H1 (cell line): Measurements from ENCODE around the gene EIF4ENIF1. TPM values are rescaled to one million over a fixed set of nuclear protein-coding genes. Genes with fewer than 3 reads are reported as not detected.

ENCODE experiments used
- CTCF ChIA-PET: fragments of 300-600 bp; sonication (Branson Sonifier 250); formaldehyde crosslinking; loops from one replicate; lab custom pipeline; 2021; ENCODE audit not compliant: partially characterized antibody; lab: Charles Lee
- POLR2A ChIA-PET: fragments of 300-600 bp; sonication (Branson Sonifier 250); formaldehyde crosslinking; loops from one replicate; lab custom pipeline; 2021; ENCODE audit warnings: inconsistent platforms; ENCODE audit not compliant: partially characterized antibody; lab: Charles Lee
- DNase-seq, 2 experiments: peaks; one replicate each; pipeline versions ENCODE4 v3.0.0 to v3.0.0-alpha.2; 2010 to 2022; ENCODE audit warnings: low spot score in 2 of 2, low read depth in 1 of 2, mixed read lengths in 1 of 2
- FAIRE-seq: peaks from 2 replicates; lab custom pipeline; 2011; peaks lifted over from hg19 to GRCh38; lab: Jason Lieb, UNC
- H2AFZ ChIP-seq: 2 replicates; pipeline ENCODE4 v1.8.1; 2012; ENCODE audit warnings: low read length, inconsistent platforms
- H2AK5ac ChIP-seq: 2 replicates; pipeline ENCODE4 v1.6.1; 2013; ENCODE audit warnings: low read depth, low read length
- H2BK120ac ChIP-seq: replicated peaks from 2 replicates; pipeline ENCODE3; 2013; ENCODE audit warnings: low read depth, low read length, inconsistent platforms
- H2BK12ac ChIP-seq: 2 replicates; pipeline ENCODE4 v1.6.1; 2013; ENCODE audit warnings: low read depth, low read length
- H2BK15ac ChIP-seq: 2 replicates; pipeline ENCODE4 v1.6.1; 2013; ENCODE audit warnings: low read length
- H2BK20ac ChIP-seq: 2 replicates; pipeline ENCODE4 v1.6.1; 2013; ENCODE audit warnings: low read length
- H2BK5ac ChIP-seq: 2 replicates; pipeline ENCODE4 v1.6.1; 2013; ENCODE audit warnings: low read depth, low read length
- H3K14ac ChIP-seq: 2 replicates; pipeline ENCODE4 v1.6.1; 2013; ENCODE audit warnings: inconsistent platforms; ENCODE audit not compliant: insufficient read length
- H3K18ac ChIP-seq: 2 replicates; pipeline ENCODE4 v1.6.1; 2013; ENCODE audit warnings: low read length; ENCODE audit errors: extremely low read depth
- H3K23ac ChIP-seq: 2 replicates; pipeline ENCODE4 v1.6.1; 2013; ENCODE audit warnings: inconsistent platforms; ENCODE audit not compliant: insufficient read length
- H3K23me2 ChIP-seq: 2 replicates; pipeline ENCODE4 v1.6.1; 2013; ENCODE audit warnings: low read depth, low read length
- H3K27ac ChIP-seq: 2 replicates; pipeline ENCODE4 v1.6.1; 2011; ENCODE audit warnings: low read depth, low read length, inconsistent platforms
- H3K27me3 ChIP-seq, 4 experiments: replicated peaks in 1 of 4; 1 replicate in 1 of 4; 2 replicates in 3 of 4; pipeline versions ENCODE4 v1.6.1 to v1.8.1; 2011 to 2013; ENCODE audit warnings: low read length in 3 of 4, mild to moderate bottlenecking in 3 of 4, inconsistent platforms in 2 of 4, mixed read lengths in 2 of 4, moderate library complexity in 1 of 4; ENCODE audit not compliant: control insufficient read depth in 3 of 4, insufficient read depth in 3 of 4; ENCODE audit errors: extremely low read depth in 1 of 4
- H3K36me3 ChIP-seq, 4 experiments: 2 replicates each; pipeline versions ENCODE4 v1.6.1 to v1.8.1; 2011 to 2013; ENCODE audit warnings: mild to moderate bottlenecking in 4 of 4, low read length in 3 of 4, moderate library complexity in 2 of 4, control low read depth in 1 of 4, inconsistent platforms in 1 of 4; ENCODE audit not compliant: insufficient read depth in 4 of 4, control insufficient read depth in 2 of 4
- H3K4ac ChIP-seq: replicated peaks from 2 replicates; pipeline ENCODE3; 2013; ENCODE audit warnings: low read length, low read depth, mixed read lengths, inconsistent platforms; ENCODE audit not compliant: insufficient read length
- H3K4me1 ChIP-seq, 4 experiments: replicated peaks in 1 of 4; 1 replicate in 1 of 4; 2 replicates in 3 of 4; pipeline versions ENCODE4 v1.6.1 to v1.8.1; 2011 to 2013; ENCODE audit warnings: low read length in 3 of 4, inconsistent platforms in 2 of 4, mixed read lengths in 1 of 4; ENCODE audit not compliant: insufficient read depth in 4 of 4, control insufficient read depth in 3 of 4
- H3K4me2 ChIP-seq, 2 experiments: 2 replicates each; pipeline versions ENCODE4 v1.6.1 to v1.8.1; 2011 to 2013; ENCODE audit warnings: low read depth in 2 of 2, low read length in 2 of 2, control low read depth in 1 of 2, inconsistent platforms in 1 of 2, mild to moderate bottlenecking in 1 of 2; ENCODE audit not compliant: insufficient read depth in 1 of 2
- H3K4me3 ChIP-seq, 4 experiments: fragments of 200-600, 300-600 bp in 1 of 4; sonication (generic), shearing (Covaris generic), sonication (Bioruptor Twin) in 1 of 4; 2 replicates each; pipeline versions ENCODE4 v1.5.1 to v1.8.1; 2011 to 2016; ENCODE audit warnings: low read length in 4 of 4, low read depth in 3 of 4, control low read depth in 2 of 4, inconsistent platforms in 2 of 4, mild to moderate bottlenecking in 2 of 4, mixed read lengths in 1 of 4, moderate library complexity in 1 of 4; ENCODE audit not compliant: insufficient read depth in 2 of 4; ENCODE audit errors: extremely low read depth in 1 of 4
- H3K56ac ChIP-seq: replicated peaks from 2 replicates; pipeline ENCODE3; 2013; ENCODE audit warnings: low read depth, mild to moderate bottlenecking, mixed read lengths, low read length, inconsistent platforms; ENCODE audit not compliant: insufficient read length
- H3K79me1 ChIP-seq: 2 replicates; pipeline ENCODE4 v1.6.1; 2013; ENCODE audit warnings: low read depth, low read length, control low read depth
- H3K79me2 ChIP-seq, 2 experiments: 2 replicates each; pipeline versions ENCODE4 v1.6.1 to v1.8.1; 2012 to 2013; ENCODE audit warnings: low read length in 2 of 2, mild to moderate bottlenecking in 2 of 2, inconsistent platforms in 1 of 2; ENCODE audit not compliant: insufficient read depth in 2 of 2, control insufficient read depth in 1 of 2
- H3K9ac ChIP-seq, 4 experiments: replicated peaks in 1 of 4; 1 replicate in 1 of 4; 2 replicates in 3 of 4; pipeline versions ENCODE4 v1.6.1 to v1.8.1; 2011 to 2013; ENCODE audit warnings: low read depth in 3 of 4, low read length in 3 of 4, control low read depth in 2 of 4, mild to moderate bottlenecking in 2 of 4, moderate library complexity in 2 of 4, inconsistent platforms in 1 of 4; ENCODE audit errors: extremely low read depth in 1 of 4
- H3K9me3 ChIP-seq, 2 experiments: 2 replicates each; pipeline versions ENCODE4 v1.6.1 to v1.8.1; 2012 to 2013; ENCODE audit warnings: mild to moderate bottlenecking in 2 of 2, moderate library complexity in 2 of 2, control low read depth in 1 of 2, inconsistent platforms in 1 of 2, low read depth in 1 of 2, low read length in 1 of 2, mixed read lengths in 1 of 2; ENCODE audit not compliant: insufficient read depth in 2 of 2
- H4K20me1 ChIP-seq, 2 experiments: replicated peaks in 1 of 2; 2 replicates each; pipeline versions ENCODE3 to v1.8.1; 2011 to 2013; ENCODE audit warnings: inconsistent platforms in 2 of 2, low read length in 2 of 2, mild to moderate bottlenecking in 1 of 2; ENCODE audit not compliant: insufficient read depth in 2 of 2, control insufficient read depth in 1 of 2
- H4K5ac ChIP-seq: 2 replicates; pipeline ENCODE4 v1.6.1; 2013; ENCODE audit warnings: low read length, low read depth, mixed read lengths, inconsistent platforms; ENCODE audit not compliant: insufficient read length
- H4K8ac ChIP-seq: 2 replicates; pipeline ENCODE4 v1.8.0; 2013; ENCODE audit warnings: mild to moderate bottlenecking, moderate library complexity, low read length, inconsistent platforms; ENCODE audit not compliant: insufficient read depth; ENCODE audit errors: extremely low read depth
- H4K91ac ChIP-seq: replicated peaks from 2 replicates; pipeline ENCODE3; 2013; ENCODE audit warnings: low read length, mixed read lengths, inconsistent platforms; ENCODE audit not compliant: insufficient read length
- CREB1 ChIP-seq: IDR thresholded peaks from 2 replicates; pipeline ENCODE4 v1.6.1; 2012; ENCODE audit warnings: inconsistent platforms
- EP300 ChIP-seq, 2 experiments: IDR thresholded peaks; 1 replicate in 1 of 2; 2 replicates in 1 of 2; pipeline ENCODE4 v1.6.1; 2011 to 2012; ENCODE audit warnings: low read depth in 2 of 2, low read length in 2 of 2, mild to moderate bottlenecking in 2 of 2, borderline replicate concordance in 1 of 2, inconsistent platforms in 1 of 2, moderate library complexity in 1 of 2
- KDM1A ChIP-seq: fragments of 200-600, 300-600 bp; sonication (generic); IDR thresholded peaks from 2 replicates; pipeline ENCODE4 v1.7.1; 2016; ENCODE audit warnings: mild to moderate bottlenecking, low read length, borderline replicate concordance
- RAD21 ChIP-seq, 2 experiments: IDR thresholded peaks in 1 of 2; conservative IDR thresholded peaks in 1 of 2; 2 replicates each; pipeline ENCODE4 v1.6.1; 2011; ENCODE audit warnings: low read depth in 2 of 2, low read length in 2 of 2, improper control_type of control experiment in 1 of 2, inconsistent platforms in 1 of 2, mild to moderate bottlenecking in 1 of 2, moderate library complexity in 1 of 2
- WGBS, 2 experiments: shearing (Covaris generic) in 1 of 2; methylation state at CpG; one replicate each; pipeline versions ENCODE4 v1.1.6 to v1.1.7; 2013 to 2015; ENCODE audit warnings: low lambda C conversion rate in 2 of 2, mixed read lengths in 2 of 2, inconsistent platforms in 1 of 2, low coverage in 1 of 2, missing lambda C conversion rate in 1 of 2; ENCODE audit not compliant: insufficient replicate concordance in 2 of 2, insufficient coverage in 1 of 2, insufficient read length in 1 of 2; ENCODE audit errors: extremely low coverage in 1 of 2, missing lambda C conversion rate in 1 of 2; 5-methylcytosine and 5-hydroxymethylcytosine counted together
- polyA plus RNA-seq, 7 experiments: library from polyadenylated mRNA; depleted of rRNA in 3 of 7; stranded (reverse) in 5 of 7; unstranded in 2 of 7; fragments of >200 nt in 5 of 7; fragments of 200-250 nt in 2 of 7; gene quantifications; 1 replicate in 5 of 7; 2 replicates in 1 of 7; 4 replicates in 1 of 7; pipeline versions ENCODE4 v1.2.1 to v1.2.3, GENCODE V29; 2011 to 2013; ENCODE audit warnings: missing spikeins in 2 of 7, mixed read lengths in 2 of 7
- total RNA-seq: library from RNA; stranded (reverse); fragmentation: NEBNext Ultra II Directional; extraction: Animal tissue kit (Norgen Biotek cat#: 25700); gene quantifications from 2 replicates; pipeline ENCODE4 v1.2.1, GENCODE V29; 2021
- TF ChIP-seq, protein P1 (sequence below), 3 experiments: IDR thresholded peaks; 1 replicate in 2 of 3; 2 replicates in 1 of 3; pipeline versions ENCODE4 v1.5.1 to v1.6.1; 2011; ENCODE audit warnings: low read length in 3 of 3, mild to moderate bottlenecking in 3 of 3, inconsistent platforms in 2 of 3, low read depth in 1 of 3, moderate library complexity in 1 of 3; ENCODE audit not compliant: insufficient read depth in 1 of 3; ENCODE audit errors: control extremely low read depth in 1 of 3

Gene EIF4ENIF1
- total and polyA plus RNA-seq, 2 of the 8 experiments (the other 6 are each of a cell fraction or from before 2014, with no cell fraction given) = 21.9 to 23.6 TPM

DNA sequence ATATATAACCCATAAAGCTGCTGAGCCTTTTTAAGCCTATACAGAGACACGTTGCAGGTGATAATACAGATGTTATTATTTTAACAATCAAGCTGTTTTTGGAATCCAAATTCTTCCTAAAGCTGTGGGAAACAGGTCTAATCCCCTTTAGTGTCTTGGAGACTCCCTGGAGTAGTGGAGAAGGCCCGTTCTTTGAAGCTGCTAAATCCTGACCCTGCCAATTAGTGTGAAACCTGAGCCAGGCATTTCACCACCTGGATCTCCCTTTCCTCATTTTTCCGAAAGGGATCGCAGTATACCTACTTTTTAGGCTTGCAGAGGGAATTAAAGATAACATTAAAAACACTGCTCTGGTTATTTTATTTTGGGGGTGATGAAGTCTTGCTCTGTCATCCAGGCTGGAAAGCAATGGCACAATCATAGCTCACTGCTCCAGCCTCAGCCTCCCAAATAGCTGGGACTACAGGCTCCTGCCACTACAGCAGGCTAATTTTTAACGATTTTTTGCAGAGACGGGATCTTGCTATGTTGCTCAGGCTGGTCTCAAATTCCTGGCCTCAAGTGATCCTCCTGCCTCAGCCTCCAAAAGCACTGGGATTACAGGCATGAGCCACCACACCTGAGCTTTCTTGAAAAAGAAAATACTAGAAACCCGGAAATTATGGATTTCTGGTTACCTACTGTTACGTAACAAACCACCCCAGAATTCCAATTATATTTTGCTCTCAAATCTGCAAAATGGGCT lies 1.7 kb upstream of the EIF4ENIF1 start:
- ChIA-PET CTCF (interaction anchor here (0.6 to 1.6 kb wide), 6 partner anchors 21 to 175 kb away, joined by 3 to 5 read pairs (median 3); no protein-coding TSS in a partner anchor), POLR2A (interaction anchor here (0.7 to 2.4 kb wide), 4 partner anchors 10 to 145 kb away, joined by 3 to 9 read pairs (median 4); partner anchors contain the start of gene PATZ1)
- Histone ChIP-seq H4K20me1 (no peaks in the 10 kb centered on the region), H2AK5ac (no peak overlapping the region), H3K14ac (no peak overlapping the region), H3K4me3 (peak overlapping the region in 2 of 4 experiments; percentile 80 to 92; a peak in 2 of 8 replicates), H2BK12ac (no peak overlapping the region), H2BK5ac (no peak overlapping the region), H4K5ac (no peak overlapping the region), H3K9ac (no peak overlapping the region), H3K4ac (no peak overlapping the region), H3K79me1 (no peaks in the 10 kb centered on the region), H3K27ac (no peak overlapping the region), H4K8ac (no peak overlapping the region), H2BK15ac (no peak overlapping the region), H3K4me1 (peaks cover 1 to 11% (median 11%) of the 10 kb centered on the region in 4 experiments; a peak in 5 of 7 replicates), H3K4me2 (peak overlapping the region; percentile 92 to 94), H3K79me2 (peaks cover 0 to 9% of the 10 kb centered on the region in 2 experiments; a peak in 1 of 4 replicates), H3K23ac (no peak overlapping the region), H3K36me3 (peaks cover 0 to 10% (median 0%) of the 10 kb centered on the region in 4 experiments; a peak in 1 of 8 replicates), H3K23me2 (peaks cover 7% of the 10 kb centered on the region; the same call in 1 of the 2 replicates), H4K91ac (no peak overlapping the region), H2AFZ (no peak overlapping the region), H2BK120ac (no peak overlapping the region), H3K56ac (no peak overlapping the region), H3K27me3 (peaks cover 0 to 5% (median 2%) of the 10 kb centered on the region in 4 experiments; a peak in 1 of 7 replicates), H2BK20ac (no peak overlapping the region), H3K18ac (no peak overlapping the region), H3K9me3 (no peaks in the 10 kb centered on the region)
- FAIRE-seq (no peak), DNase-seq (no peak)
- TF ChIP-seq CREB1 (no peak), RAD21 (IDR thresholded peaks at IDR 0.05 in 1 of 2, conservative IDR thresholded peaks at IDR 0.05 in 1 of 2; ENCODE audit: low read depth in 2 of 2, low read length in 2 of 2) (peak; percentile 18; a peak in 1 of 4 replicates), EP300 (IDR thresholded peaks at IDR 0.05; ENCODE audit: borderline replicate concordance in 1 of 2, low read depth in 2 of 2, low read length in 2 of 2) (0 out of 3 replicates have a peak, but pooled peaks of 1 of the 2 experiments have one; percentile 7), KDM1A (peak; percentile 78; the same call in 1 of the 2 replicates)
- TF ChIP-seq, protein P1, sequence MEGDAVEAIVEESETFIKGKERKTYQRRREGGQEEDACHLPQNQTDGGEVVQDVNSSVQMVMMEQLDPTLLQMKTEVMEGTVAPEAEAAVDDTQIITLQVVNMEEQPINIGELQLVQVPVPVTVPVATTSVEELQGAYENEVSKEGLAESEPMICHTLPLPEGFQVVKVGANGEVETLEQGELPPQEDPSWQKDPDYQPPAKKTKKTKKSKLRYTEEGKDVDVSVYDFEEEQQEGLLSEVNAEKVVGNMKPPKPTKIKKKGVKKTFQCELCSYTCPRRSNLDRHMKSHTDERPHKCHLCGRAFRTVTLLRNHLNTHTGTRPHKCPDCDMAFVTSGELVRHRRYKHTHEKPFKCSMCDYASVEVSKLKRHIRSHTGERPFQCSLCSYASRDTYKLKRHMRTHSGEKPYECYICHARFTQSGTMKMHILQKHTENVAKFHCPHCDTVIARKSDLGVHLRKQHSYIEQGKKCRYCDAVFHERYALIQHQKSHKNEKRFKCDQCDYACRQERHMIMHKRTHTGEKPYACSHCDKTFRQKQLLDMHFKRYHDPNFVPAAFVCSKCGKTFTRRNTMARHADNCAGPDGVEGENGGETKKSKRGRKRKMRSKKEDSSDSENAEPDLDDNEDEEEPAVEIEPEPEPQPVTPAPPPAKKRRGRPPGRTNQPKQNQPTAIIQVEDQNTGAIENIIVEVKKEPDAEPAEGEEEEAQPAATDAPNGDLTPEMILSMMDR (IDR thresholded peaks at IDR 0.05; ENCODE audit: control extremely low read depth in 1 of 3, insufficient read depth in 1 of 3, low read depth in 1 of 3, low read length in 3 of 3) = peak in 1 of 3 experiments; percentile 14; a peak in 1 of 4 replicates
- 59% methylated on average over 8 of the region's 8 CpGs; no CpG with 5 or more reads in 1 of the 2 experiments for WGBS, 2 experiments
